Mesendoderm (in vitro differentiated cells): ENCODE measurements around the gene LRP3.

Experiments
- DNase-seq: peaks from one replicate; pipeline ENCODE4 v3.0.0; 2013
- H2AK5ac ChIP-seq: 2 replicates; pipeline ENCODE4 v1.6.1; 2013; ENCODE audit warnings: low read length, inconsistent platforms
- H2BK120ac ChIP-seq: 2 replicates; pipeline ENCODE4 v1.6.1; 2013; ENCODE audit warnings: low read depth, mild to moderate bottlenecking, low read length, moderate library complexity, mixed read lengths
- H2BK15ac ChIP-seq: replicated peaks from 2 replicates; pipeline ENCODE4 v1.6.1; 2013; ENCODE audit warnings: low read depth, mild to moderate bottlenecking, moderate library complexity
- H2BK5ac ChIP-seq: 2 replicates; pipeline ENCODE4 v1.6.1; 2013; ENCODE audit warnings: low read length, inconsistent platforms
- H3K18ac ChIP-seq: 2 replicates; pipeline ENCODE4 v1.6.1; 2013; ENCODE audit warnings: mild to moderate bottlenecking, low read length, mixed read lengths
- H3K23ac ChIP-seq: one replicate; pipeline ENCODE4 v1.6.1; 2013; ENCODE audit warnings: low read length
- H3K27ac ChIP-seq: 2 replicates; pipeline ENCODE4 v1.5.1; 2013; ENCODE audit warnings: low read depth, mild to moderate bottlenecking, inconsistent platforms, low read length, moderate library complexity
- H3K27me3 ChIP-seq: 2 replicates; pipeline ENCODE4 v1.6.1; 2013; ENCODE audit warnings: low read length, control low read depth, mild to moderate bottlenecking, inconsistent platforms; ENCODE audit not compliant: insufficient read depth, poor library complexity
- H3K36me3 ChIP-seq: 2 replicates; pipeline ENCODE4 v1.6.1; 2013; ENCODE audit warnings: low read length, inconsistent platforms; ENCODE audit not compliant: control insufficient read depth, insufficient read depth
- H3K4ac ChIP-seq: one replicate; pipeline ENCODE4 v1.6.1; 2013; ENCODE audit warnings: low read depth, mild to moderate bottlenecking, low read length, moderate library complexity
- H3K4me1 ChIP-seq: 2 replicates; pipeline ENCODE4 v1.6.1; 2013; ENCODE audit warnings: low read depth, low read length, inconsistent platforms; ENCODE audit not compliant: control insufficient read depth
- H3K4me2 ChIP-seq: 2 replicates; pipeline ENCODE4 v1.6.1; 2013; ENCODE audit warnings: low read length
- H3K4me3 ChIP-seq: 2 replicates; pipeline ENCODE4 v1.5.1; 2013; ENCODE audit warnings: mild to moderate bottlenecking, low read length
- H3K56ac ChIP-seq: one replicate; pipeline ENCODE4 v1.6.1; 2013; ENCODE audit warnings: low read length
- H3K79me1 ChIP-seq: 2 replicates; pipeline ENCODE4 v1.6.1; 2013; ENCODE audit warnings: low read length, inconsistent platforms
- H3K79me2 ChIP-seq: 2 replicates; pipeline ENCODE4 v1.6.1; 2013; ENCODE audit warnings: mild to moderate bottlenecking, low read length; ENCODE audit not compliant: control insufficient read depth, insufficient read depth
- H3K9ac ChIP-seq: 2 replicates; pipeline ENCODE4 v1.6.1; 2013; ENCODE audit warnings: low read length, inconsistent platforms
- H4K5ac ChIP-seq: one replicate; pipeline ENCODE4 v1.6.1; 2013; ENCODE audit warnings: low read length
- H4K8ac ChIP-seq: one replicate; pipeline ENCODE4 v1.6.1; 2013; ENCODE audit warnings: low read depth, mild to moderate bottlenecking, control low read depth, low read length, moderate library complexity
- WGBS: extraction: QIAGEN DNeasy Blood & Tissue Kit; methylation state at CpG from one replicate; pipeline ENCODE4 v1.1.7; 2013; ENCODE audit warnings: low lambda C conversion rate, missing lambda C conversion rate; ENCODE audit not compliant: insufficient coverage; ENCODE audit errors: extremely low coverage; 5-methylcytosine and 5-hydroxymethylcytosine counted together

The LRP3 gene

DNA sequence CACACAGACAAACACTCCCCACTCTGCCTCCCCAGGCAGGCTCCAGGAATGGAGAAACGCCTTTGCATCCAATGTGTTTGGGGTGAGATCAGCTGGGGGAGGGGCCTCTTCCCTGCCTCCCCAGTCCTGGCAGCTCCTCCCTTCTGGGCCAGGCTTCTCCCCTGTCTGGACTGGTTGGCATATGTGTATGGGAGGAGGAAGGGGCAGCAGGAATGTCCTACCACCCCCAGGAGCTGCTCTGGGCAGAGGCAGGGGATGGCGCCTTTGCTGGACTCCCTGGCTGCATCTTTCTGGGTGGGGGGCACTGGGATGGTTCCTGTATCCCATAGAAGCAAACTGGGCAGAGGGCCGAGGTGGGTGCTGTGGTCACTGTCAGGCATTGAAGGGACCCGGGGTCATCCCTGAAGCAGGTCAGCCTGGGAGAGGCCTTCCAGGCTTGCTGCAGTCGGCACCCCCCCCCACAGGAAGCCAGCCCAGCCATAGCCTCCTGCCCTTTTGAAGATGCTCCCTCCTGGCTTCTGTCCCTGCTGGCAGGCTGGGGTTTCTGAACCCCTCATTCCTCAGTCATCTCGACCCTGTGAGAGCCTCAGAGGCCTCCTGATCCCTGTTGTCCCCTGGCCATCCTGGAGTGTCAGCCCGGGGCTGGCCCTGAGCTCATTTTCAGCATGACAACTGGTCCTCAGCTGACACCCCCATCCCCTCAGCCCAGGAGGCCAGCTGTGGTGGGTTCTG, 52.7 kb downstream of the LRP3 start:
- Histone ChIP-seq H3K18ac (no peak overlapping the region), H3K4me1 (no peaks in the 10 kb centered on the region), H3K27me3 (no peaks in the 10 kb centered on the region), H4K8ac (no peak overlapping the region), H3K4me3 (no peak overlapping the region), H3K4me2 (no peak overlapping the region), H2AK5ac (no peak overlapping the region), H2BK120ac (no peak overlapping the region), H3K9ac (no peak overlapping the region), H4K5ac (no peak overlapping the region), H3K23ac (no peak overlapping the region), H3K4ac (no peak overlapping the region), H3K56ac (no peak overlapping the region), H2BK15ac (no peak overlapping the region), H3K36me3 (no peaks in the 10 kb centered on the region), H3K79me1 (no peaks in the 10 kb centered on the region), H3K79me2 (no peaks in the 10 kb centered on the region), H2BK5ac (no peak overlapping the region), H3K27ac (no peak overlapping the region)
- no peak for DNase-seq
- no CpG with 5 or more reads among the region's 7 CpGs for WGBS

DNA sequence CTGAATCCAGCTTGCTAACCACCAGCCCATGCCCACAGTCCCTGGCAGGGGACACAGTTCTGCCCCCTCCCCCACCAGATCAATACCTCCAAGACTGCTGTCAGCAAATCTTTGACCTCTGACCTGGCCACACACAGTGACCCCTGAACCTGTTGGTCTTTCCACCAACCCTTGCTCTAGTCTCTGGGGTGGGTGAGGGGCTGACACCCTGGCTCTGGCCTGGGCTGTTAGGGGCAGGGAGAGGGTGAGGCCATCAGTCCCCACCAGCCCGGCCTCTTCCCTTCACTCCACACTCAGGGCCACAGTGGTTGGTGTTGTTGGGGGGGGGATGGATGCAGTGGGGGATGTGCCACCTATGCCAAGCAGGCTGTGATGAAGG, 53.3 kb downstream of the LRP3 start:
- H3K27ac ChIP-seq: no peak overlapping the region
- no peaks in the 10 kb centered on the region for H3K36me3 ChIP-seq
- H3K56ac ChIP-seq: no peak overlapping the region
- no peaks in the 10 kb centered on the region for H3K27me3 ChIP-seq
- no peak overlapping the region for H2BK5ac ChIP-seq
- H2AK5ac ChIP-seq: no peak overlapping the region
- DNase-seq: no peak
- no CpG with 5 or more reads among the region's 1 CpG for WGBS
- H3K4ac ChIP-seq: no peak overlapping the region
- H3K4me3 ChIP-seq: no peak overlapping the region
- H4K5ac ChIP-seq: no peak overlapping the region
- H3K79me2 ChIP-seq: no peaks in the 10 kb centered on the region
- no peak overlapping the region for H3K18ac ChIP-seq
- H3K9ac ChIP-seq: no peak overlapping the region
- no peak overlapping the region for H2BK120ac ChIP-seq
- no peak overlapping the region for H4K8ac ChIP-seq
- H3K23ac ChIP-seq: no peak overlapping the region
- H2BK15ac ChIP-seq: no peak overlapping the region
- no peaks in the 10 kb centered on the region for H3K79me1 ChIP-seq
- no peaks in the 10 kb centered on the region for H3K4me1 ChIP-seq
- H3K4me2 ChIP-seq: no peak overlapping the region

DNA sequence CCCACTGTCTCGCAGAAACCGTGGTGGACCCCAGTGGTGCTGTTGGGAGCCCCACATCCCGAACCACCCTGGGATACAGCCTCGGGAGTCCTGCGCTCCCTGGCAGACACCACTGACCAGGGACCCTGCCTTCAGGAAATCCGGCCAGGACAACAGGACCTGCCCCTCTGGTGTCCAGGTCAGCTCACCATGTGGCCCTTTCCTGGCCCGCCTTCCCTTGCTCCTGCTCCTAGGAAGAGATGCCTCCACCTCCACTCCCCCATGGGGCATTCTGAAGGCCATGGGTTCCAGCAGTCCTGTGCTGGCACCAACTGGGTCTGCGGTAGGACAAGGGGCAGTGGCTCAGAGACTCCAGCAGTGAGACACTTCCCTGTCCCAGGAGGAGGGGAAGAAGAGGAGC, 54.0 kb downstream of the LRP3 start:
- WGBS: no CpG with 5 or more reads among the region's 8 CpGs
- no peak overlapping the region for H3K9ac ChIP-seq
- H3K56ac ChIP-seq: no peak overlapping the region
- no peaks in the 10 kb centered on the region for H3K79me1 ChIP-seq
- H3K23ac ChIP-seq: no peak overlapping the region
- DNase-seq: no peak
- no peak overlapping the region for H2BK120ac ChIP-seq
- H3K18ac ChIP-seq: no peak overlapping the region
- no peak overlapping the region for H2BK15ac ChIP-seq
- H3K4me1 ChIP-seq: no peaks in the 10 kb centered on the region
- H2BK5ac ChIP-seq: no peak overlapping the region
- H3K27me3 ChIP-seq: no peaks in the 10 kb centered on the region
- H3K4me3 ChIP-seq: no peak overlapping the region
- H4K5ac ChIP-seq: no peak overlapping the region
- no peaks in the 10 kb centered on the region for H3K36me3 ChIP-seq
- H3K27ac ChIP-seq: no peak overlapping the region
- no peak overlapping the region for H3K4me2 ChIP-seq
- no peaks in the 10 kb centered on the region for H3K79me2 ChIP-seq
- no peak overlapping the region for H3K4ac ChIP-seq
- no peak overlapping the region for H4K8ac ChIP-seq
- no peak overlapping the region for H2AK5ac ChIP-seq

DNA sequence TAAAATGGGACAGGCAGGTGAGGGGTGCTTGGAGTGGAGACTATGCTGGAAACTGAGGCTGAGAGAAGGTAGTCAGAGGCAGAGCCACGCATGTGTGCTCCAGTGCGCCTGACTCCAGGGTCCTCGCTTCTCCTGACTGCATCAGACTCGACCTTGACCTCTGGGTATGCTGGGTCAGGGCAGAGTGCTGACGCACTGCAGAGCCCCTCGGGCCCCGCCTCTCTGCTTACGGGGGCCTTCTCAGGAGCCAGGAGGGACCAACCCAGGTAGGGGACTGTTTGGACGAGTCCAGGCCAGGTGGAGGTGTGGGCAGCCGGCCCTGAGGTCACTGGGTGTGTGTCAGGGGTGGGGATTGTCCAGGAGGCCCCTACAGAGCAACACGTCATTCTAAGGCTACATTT, 54.4 kb downstream of the LRP3 start:
- Histone ChIP-seq H4K5ac (no peak overlapping the region), H3K23ac (no peak overlapping the region), H3K4me2 (no peak overlapping the region), H3K79me1 (no peaks in the 10 kb centered on the region), H2AK5ac (no peak overlapping the region), H3K27me3 (no peaks in the 10 kb centered on the region), H3K4me1 (no peaks in the 10 kb centered on the region), H3K4ac (no peak overlapping the region), H3K79me2 (no peaks in the 10 kb centered on the region), H3K56ac (no peak overlapping the region), H3K27ac (no peak overlapping the region), H2BK120ac (no peak overlapping the region), H2BK5ac (no peak overlapping the region), H2BK15ac (no peak overlapping the region), H3K18ac (no peak overlapping the region), H4K8ac (no peak overlapping the region), H3K36me3 (no peaks in the 10 kb centered on the region), H3K4me3 (no peak overlapping the region), H3K9ac (no peak overlapping the region)
- DNase-seq: no peak
- WGBS: no CpG with 5 or more reads among the region's 11 CpGs

DNA sequence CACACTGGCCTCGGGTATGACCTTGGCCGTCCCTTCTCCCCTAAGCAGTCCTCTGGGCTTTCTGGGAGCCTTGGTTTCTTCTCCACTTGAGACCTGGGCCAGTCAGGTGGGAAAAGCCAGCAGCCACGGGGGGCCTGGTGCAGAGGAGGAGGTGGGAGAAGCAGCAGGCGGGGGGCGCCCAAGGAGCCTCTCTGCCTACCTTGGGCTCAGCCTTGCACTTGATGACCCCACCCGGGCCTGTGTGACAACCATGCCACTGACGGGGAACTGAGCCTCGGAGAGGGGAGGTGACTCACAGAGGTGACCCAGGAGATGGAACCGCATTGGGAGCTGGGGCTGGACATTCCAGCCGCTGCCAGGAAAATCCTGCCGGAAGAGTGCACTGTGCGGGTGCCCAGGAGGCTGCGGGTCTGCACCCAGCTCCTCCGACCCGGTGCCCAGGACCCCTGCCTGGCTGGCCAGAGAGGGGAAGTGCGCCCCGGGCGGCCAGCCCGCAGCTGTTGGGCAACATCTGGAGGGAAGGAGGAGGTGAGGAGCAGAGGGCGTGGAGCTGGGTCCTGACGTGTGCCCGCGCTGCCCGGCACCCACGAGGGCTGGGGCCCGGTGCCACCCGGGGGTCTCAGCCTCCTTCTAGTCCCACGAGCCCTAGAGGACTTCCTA, 55.0 kb downstream of the LRP3 start:
- Histone ChIP-seq H3K4me2 (no peak overlapping the region), H3K56ac (no peak overlapping the region), H3K18ac (no peak overlapping the region), H3K27me3 (no peaks in the 10 kb centered on the region), H3K4me1 (no peaks in the 10 kb centered on the region), H3K27ac (no peak overlapping the region), H3K9ac (no peak overlapping the region), H2BK5ac (no peak overlapping the region), H4K8ac (no peak overlapping the region), H2BK120ac (no peak overlapping the region), H4K5ac (no peak overlapping the region), H2BK15ac (no peak overlapping the region), H3K23ac (no peak overlapping the region), H3K79me1 (no peaks in the 10 kb centered on the region), H3K4me3 (no peak overlapping the region), H3K79me2 (no peaks in the 10 kb centered on the region), H3K4ac (no peak overlapping the region), H2AK5ac (no peak overlapping the region), H3K36me3 (no peaks in the 10 kb centered on the region)
- WGBS: no CpG with 5 or more reads among the region's 28 CpGs
- peak; percentile 21 for DNase-seq
